Activated naive CD8-positive, alpha-beta T cell treated with anti-CD3 and anti-CD28 coated beads for 36 hours (primary cell): ENCODE data around the gene MEOX1. TPM values are rescaled to one million over a fixed set of nuclear protein-coding genes. Genes with fewer than 3 reads are reported as not detected.

ENCODE experiments used
- DNase-seq: peaks from one replicate; pipeline ENCODE4 v3.0.0; 2021
- H3K27ac Mint-ChIP-seq: one replicate; pipeline ENCODE4 v1.8.0; 2022; ENCODE audit warnings: mild to moderate bottlenecking, moderate library complexity, mixed read lengths
- H3K27me3 Mint-ChIP-seq: one replicate; pipeline ENCODE4 v1.8.0; 2022; ENCODE audit warnings: mild to moderate bottlenecking, mixed read lengths
- H3K36me3 Mint-ChIP-seq: one replicate; pipeline ENCODE4 v1.8.0; 2021; ENCODE audit warnings: mild to moderate bottlenecking, mixed read lengths
- H3K4me1 Mint-ChIP-seq: one replicate; pipeline ENCODE4 v1.8.0; 2021; ENCODE audit warnings: mixed read lengths
- H3K4me3 Mint-ChIP-seq: one replicate; pipeline ENCODE4 v1.8.0; 2022; ENCODE audit warnings: mild to moderate bottlenecking, moderate library complexity, mixed read lengths
- H3K9me3 Mint-ChIP-seq: one replicate; pipeline ENCODE4 v1.8.0; 2022; ENCODE audit warnings: mixed read lengths
- total RNA-seq, 2 experiments: library from RNA; stranded (reverse); gene quantifications; one replicate each; pipeline ENCODE4 v1.2.3, GENCODE V29; 2021

MEOX1 gene
- total RNA-seq, 2 experiments from 2014 or later = 0.14 to 0.25 TPM

GRCh38 chr17:43670645-43671030 lies 8.9 kb upstream of the MEOX1 start:
- Mint-ChIP-seq H3K27me3 (peaks cover 6% of the 10 kb centered on the region), H3K36me3 (no peaks in the 10 kb centered on the region), H3K4me3 (no peak overlapping the region), H3K4me1 (peaks cover 5% of the 10 kb centered on the region), H3K9me3 (no peaks in the 10 kb centered on the region), H3K27ac (no peak overlapping the region)
- DNase-seq = no peak

DNA sequence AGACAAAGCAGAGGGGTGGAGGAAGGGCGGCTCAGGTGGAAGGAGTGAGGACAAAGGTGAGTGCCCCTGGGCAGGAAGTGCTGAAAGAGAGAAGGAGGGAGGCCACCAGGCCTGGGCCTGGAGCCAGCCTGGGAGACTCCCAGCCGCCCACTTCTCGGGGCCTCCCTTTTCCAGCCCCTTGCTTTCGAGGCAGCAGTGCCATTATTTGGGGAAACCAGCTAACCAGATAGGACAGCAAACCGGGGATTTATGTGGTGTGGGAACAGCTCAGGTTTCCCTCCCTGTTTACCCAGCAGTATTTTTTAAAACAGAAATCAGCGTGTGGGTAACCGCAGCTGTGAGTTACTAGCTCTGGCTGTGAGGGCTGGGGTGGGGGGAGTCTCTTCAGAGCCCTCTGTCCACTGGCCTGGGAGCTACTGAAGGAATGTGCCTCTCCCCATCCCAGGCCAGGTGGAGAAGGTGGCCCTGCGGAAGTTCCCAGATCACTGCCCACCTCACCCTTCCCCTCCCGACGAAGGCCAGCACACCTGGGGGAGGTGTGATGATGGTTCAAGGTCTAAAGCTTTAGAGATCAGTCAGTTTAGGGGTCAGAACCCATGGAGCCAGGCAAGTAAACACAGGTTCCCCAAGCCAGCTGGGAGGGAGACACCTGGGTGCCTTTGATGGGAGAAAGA lies 8.4 kb upstream of the MEOX1 start:
- Mint-ChIP-seq H3K4me3 (no peak overlapping the region), H3K4me1 (peaks cover 5% of the 10 kb centered on the region), H3K27ac (no peak overlapping the region), H3K27me3 (peaks cover 3% of the 10 kb centered on the region), H3K9me3 (no peaks in the 10 kb centered on the region), H3K36me3 (no peaks in the 10 kb centered on the region)
- DNase-seq = no peak

DNA sequence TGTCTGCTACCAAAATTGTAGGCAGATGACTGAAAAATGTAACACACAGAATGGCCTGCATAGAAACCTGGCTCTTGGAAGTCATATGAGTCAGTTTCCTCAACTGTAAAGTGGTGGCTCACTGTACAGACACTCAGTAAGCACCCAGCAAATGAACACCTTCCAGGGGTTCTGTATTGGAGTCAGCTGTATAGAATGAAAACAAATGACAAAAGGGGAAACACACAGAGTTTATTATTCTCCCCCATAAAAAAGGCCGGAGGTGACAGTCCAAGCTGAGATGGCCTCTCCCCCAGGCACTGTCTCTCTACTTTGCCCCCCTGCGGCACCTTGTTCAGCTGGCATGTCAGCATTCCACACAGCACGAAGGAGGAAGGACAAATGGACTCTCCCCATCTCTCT lies 6.2 kb upstream of the MEOX1 start:
- no peaks in the 10 kb centered on the region for H3K9me3 Mint-ChIP-seq
- H3K4me3 Mint-ChIP-seq = no peak overlapping the region
- H3K27ac Mint-ChIP-seq = no peak overlapping the region
- peaks cover 4% of the 10 kb centered on the region for H3K27me3 Mint-ChIP-seq
- no peak for DNase-seq
- H3K4me1 Mint-ChIP-seq = peaks cover 2% of the 10 kb centered on the region
- H3K36me3 Mint-ChIP-seq = no peaks in the 10 kb centered on the region

GRCh38 chr17:43667506-43667905 lies 5.8 kb upstream of the MEOX1 start:
- no peak overlapping the region for H3K27ac Mint-ChIP-seq
- H3K36me3 Mint-ChIP-seq = no peaks in the 10 kb centered on the region
- H3K9me3 Mint-ChIP-seq = no peaks in the 10 kb centered on the region
- no peak for DNase-seq
- H3K27me3 Mint-ChIP-seq = peaks cover 4% of the 10 kb centered on the region
- H3K4me3 Mint-ChIP-seq = no peak overlapping the region
- H3K4me1 Mint-ChIP-seq = peaks cover 6% of the 10 kb centered on the region

- Mint-ChIP-seq H3K4me1 (peaks cover 20% of the 10 kb centered on the region), H3K27ac (no peak overlapping the region), H3K27me3 (peaks cover 9% of the 10 kb centered on the region), H3K36me3 (no peaks in the 10 kb centered on the region), H3K9me3 (no peaks in the 10 kb centered on the region), H3K4me3 (no peak overlapping the region)
- DNase-seq = no peak
Observed at GRCh38 chr17:43665937-43666236, 4.2 kb upstream of the MEOX1 start.

GRCh38 chr17:43665084-43665936 lies 3.6 kb upstream of the MEOX1 start:
- H3K36me3 Mint-ChIP-seq = no peaks in the 10 kb centered on the region
- peaks cover 14% of the 10 kb centered on the region for H3K27me3 Mint-ChIP-seq
- no peaks in the 10 kb centered on the region for H3K9me3 Mint-ChIP-seq
- no peak overlapping the region for H3K27ac Mint-ChIP-seq
- no peak overlapping the region for H3K4me3 Mint-ChIP-seq
- DNase-seq = no peak
- H3K4me1 Mint-ChIP-seq = peaks cover 22% of the 10 kb centered on the region

- H3K4me1 Mint-ChIP-seq = peaks cover 22% of the 10 kb centered on the region
- H3K9me3 Mint-ChIP-seq = no peaks in the 10 kb centered on the region
- H3K27me3 Mint-ChIP-seq = peaks cover 16% of the 10 kb centered on the region
- H3K27ac Mint-ChIP-seq = no peak overlapping the region
- no peaks in the 10 kb centered on the region for H3K36me3 Mint-ChIP-seq
- DNase-seq = no peak
- H3K4me3 Mint-ChIP-seq = no peak overlapping the region
Observed at GRCh38 chr17:43664096-43664495, 2.4 kb upstream of the MEOX1 start.

DNA sequence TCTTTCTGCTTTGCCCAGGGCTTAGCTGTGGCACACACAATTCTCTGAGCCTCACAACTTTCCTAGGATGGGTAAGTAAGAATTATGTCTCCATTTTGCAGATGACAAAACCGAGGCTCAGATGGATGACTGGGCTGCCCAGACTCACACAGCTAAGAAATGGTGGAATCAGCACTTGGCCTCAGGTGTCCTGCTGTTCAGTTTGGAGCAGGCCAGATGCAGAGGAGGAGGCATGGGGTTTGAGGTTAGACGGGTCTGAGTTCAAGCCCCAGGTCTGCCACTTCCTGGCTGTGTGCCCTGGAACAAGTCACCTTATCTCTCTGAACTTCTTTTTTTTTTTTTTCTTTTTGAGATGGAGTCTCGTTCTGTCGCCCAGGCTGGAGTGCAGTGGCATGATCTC lies 1.7 kb upstream of the MEOX1 start:
- H3K27ac Mint-ChIP-seq = no peak overlapping the region
- H3K4me3 Mint-ChIP-seq = no peak overlapping the region
- no peaks in the 10 kb centered on the region for H3K36me3 Mint-ChIP-seq
- H3K9me3 Mint-ChIP-seq = no peaks in the 10 kb centered on the region
- peaks cover 22% of the 10 kb centered on the region for H3K4me1 Mint-ChIP-seq
- no peak for DNase-seq
- H3K27me3 Mint-ChIP-seq = peaks cover 16% of the 10 kb centered on the region

DNA sequence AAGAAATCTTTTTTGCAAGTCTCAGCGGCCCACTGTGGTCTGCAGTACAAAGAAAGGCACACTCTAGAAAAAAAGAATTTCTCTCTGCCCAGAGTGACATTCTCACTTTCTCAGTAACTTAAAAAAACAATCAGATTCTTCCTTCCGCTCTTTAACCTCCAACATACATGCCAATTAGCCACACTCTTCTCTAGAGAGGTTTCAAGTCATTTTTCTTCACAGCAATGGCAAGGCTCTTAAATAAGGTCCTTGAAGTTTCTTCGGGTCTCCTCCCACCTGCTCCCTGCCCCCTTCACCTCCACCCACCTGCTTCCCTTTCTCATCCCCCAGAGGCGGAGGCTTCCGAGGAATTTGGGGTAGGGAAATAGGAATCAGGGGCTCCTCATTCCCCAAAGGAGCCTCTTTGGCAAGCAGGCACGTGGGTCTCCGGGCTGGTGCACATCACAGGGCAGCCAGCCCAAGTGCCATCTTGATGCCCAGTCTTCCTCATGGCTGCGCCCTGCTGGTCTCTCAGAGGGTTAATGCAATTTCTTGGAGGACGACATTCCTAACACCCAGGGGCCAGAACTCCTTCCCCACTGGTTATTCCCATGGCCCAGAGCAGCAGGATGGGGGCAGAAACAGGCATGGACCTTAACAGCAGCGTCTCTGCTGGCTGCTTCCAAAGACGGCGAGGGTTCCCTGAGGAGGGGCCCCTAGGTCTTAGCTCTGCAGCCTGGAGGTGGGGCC lies 855 bp upstream of the MEOX1 start:
- peaks cover 20% of the 10 kb centered on the region for H3K4me1 Mint-ChIP-seq
- H3K27me3 Mint-ChIP-seq = peaks cover 16% of the 10 kb centered on the region
- H3K36me3 Mint-ChIP-seq = no peaks in the 10 kb centered on the region
- H3K27ac Mint-ChIP-seq = no peak overlapping the region
- no peak for DNase-seq
- no peak overlapping the region for H3K4me3 Mint-ChIP-seq
- H3K9me3 Mint-ChIP-seq = no peaks in the 10 kb centered on the region

- Mint-ChIP-seq H3K27me3 (peaks cover 16% of the 10 kb centered on the region), H3K4me3 (no peak overlapping the region), H3K36me3 (no peaks in the 10 kb centered on the region), H3K27ac (no peak overlapping the region), H3K9me3 (no peaks in the 10 kb centered on the region), H3K4me1 (peaks cover 24% of the 10 kb centered on the region)
- DNase-seq = no peak
Observed at GRCh38 chr17:43660816-43661493, 767 bp downstream of the MEOX1 start.

GRCh38 chr17:43659823-43660617 lies 1.7 kb downstream of the MEOX1 start:
- peaks cover 16% of the 10 kb centered on the region for H3K27me3 Mint-ChIP-seq
- H3K27ac Mint-ChIP-seq = no peak overlapping the region
- peaks cover 29% of the 10 kb centered on the region for H3K4me1 Mint-ChIP-seq
- H3K4me3 Mint-ChIP-seq = no peak overlapping the region
- H3K36me3 Mint-ChIP-seq = no peaks in the 10 kb centered on the region
- H3K9me3 Mint-ChIP-seq = no peaks in the 10 kb centered on the region
- no peak for DNase-seq

GRCh38 chr17:43658900-43659299 lies 2.8 kb downstream of the MEOX1 start:
- Mint-ChIP-seq H3K27me3 (peaks cover 13% of the 10 kb centered on the region), H3K27ac (no peak overlapping the region), H3K4me1 (peaks cover 29% of the 10 kb centered on the region), H3K36me3 (no peaks in the 10 kb centered on the region), H3K4me3 (no peak overlapping the region), H3K9me3 (no peaks in the 10 kb centered on the region)
- no peak for DNase-seq

DNA sequence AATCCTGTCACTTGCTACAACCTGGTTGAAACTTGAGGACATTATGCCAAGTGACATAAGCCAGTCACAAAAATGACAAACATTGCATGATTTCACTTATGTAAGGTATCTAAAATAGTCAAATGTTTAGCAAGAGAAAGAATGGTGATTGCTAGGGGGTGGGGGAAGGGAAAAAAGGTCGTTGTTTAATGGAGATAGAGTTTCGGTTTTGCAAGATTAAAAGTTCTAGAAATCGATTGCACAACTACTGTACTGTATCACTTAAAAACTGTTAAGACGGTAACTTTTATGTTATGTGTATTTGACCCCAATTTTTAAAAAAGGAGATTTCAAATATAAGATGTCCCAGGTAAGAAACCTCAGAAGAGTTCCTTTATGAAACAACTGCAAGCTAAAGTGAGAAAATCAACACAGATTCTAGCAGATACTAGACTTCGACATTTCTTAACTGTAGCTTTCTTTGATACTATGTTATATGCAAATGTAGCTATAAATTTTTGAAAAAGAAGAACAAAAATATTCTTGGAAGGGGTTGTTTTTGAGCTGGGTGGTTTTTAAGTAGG lies 5.9 kb downstream of the MEOX1 start:
- Mint-ChIP-seq H3K27ac (no peak overlapping the region), H3K9me3 (no peaks in the 10 kb centered on the region), H3K4me3 (no peak overlapping the region), H3K36me3 (no peaks in the 10 kb centered on the region), H3K27me3 (peaks cover 6% of the 10 kb centered on the region), H3K4me1 (peaks cover 12% of the 10 kb centered on the region)
- DNase-seq = no peak

- Mint-ChIP-seq H3K4me3 (no peak overlapping the region), H3K36me3 (no peaks in the 10 kb centered on the region), H3K27ac (no peak overlapping the region), H3K9me3 (no peaks in the 10 kb centered on the region), H3K4me1 (peaks cover 11% of the 10 kb centered on the region), H3K27me3 (peaks cover 16% of the 10 kb centered on the region)
- no peak for DNase-seq
Observed at GRCh38 chr17:43652124-43652480, 9.6 kb downstream of the MEOX1 start.
